Astrocyte of the spinal cord (primary cell): Measurements from ENCODE around the gene RAMP1.

Source experiments
- DNase-seq: peaks from one replicate; pipeline ENCODE4 v3.0.0; 2011; ENCODE audit warnings: low read depth, low spot score
- H3K4me3 ChIP-seq: 2 replicates; pipeline ENCODE4 v1.5.1; 2011; ENCODE audit warnings: low read depth, mild to moderate bottlenecking, low read length, moderate library complexity
- in situ Hi-C: cut with HindIII; loops from 2 replicates; pipeline ENCODE4 v1.10.0; 2017; ENCODE audit warnings: low sequenced_read_pairs
- TF ChIP-seq, protein P1 (sequence below): IDR thresholded peaks from 2 replicates; pipeline ENCODE4 v1.5.1; 2012; ENCODE audit warnings: low read depth, mild to moderate bottlenecking, low read length, inconsistent platforms

RAMP1 gene

DNA sequence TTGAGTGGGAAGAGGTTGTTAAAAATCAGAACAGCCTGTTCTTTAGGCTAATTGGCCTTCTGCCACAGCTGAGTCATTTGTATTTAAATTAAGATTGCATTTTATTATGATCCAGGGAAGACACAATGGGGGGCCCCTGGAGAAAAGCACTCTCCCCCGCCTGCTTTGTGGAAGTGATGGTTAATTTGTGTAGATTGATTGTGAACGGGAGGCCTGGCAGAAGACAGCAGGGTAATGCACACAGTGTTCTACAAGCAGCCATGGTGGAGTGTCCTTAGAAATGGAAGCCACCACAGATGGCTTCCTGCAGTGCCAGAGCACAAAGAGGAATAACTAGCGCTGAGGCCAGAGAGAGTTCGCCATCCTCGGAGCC lies 19.6 kb downstream of the RAMP1 start:
- no peak overlapping the region for H3K4me3 ChIP-seq
- in situ Hi-C loops = no loop called here
- TF ChIP-seq, protein P1, sequence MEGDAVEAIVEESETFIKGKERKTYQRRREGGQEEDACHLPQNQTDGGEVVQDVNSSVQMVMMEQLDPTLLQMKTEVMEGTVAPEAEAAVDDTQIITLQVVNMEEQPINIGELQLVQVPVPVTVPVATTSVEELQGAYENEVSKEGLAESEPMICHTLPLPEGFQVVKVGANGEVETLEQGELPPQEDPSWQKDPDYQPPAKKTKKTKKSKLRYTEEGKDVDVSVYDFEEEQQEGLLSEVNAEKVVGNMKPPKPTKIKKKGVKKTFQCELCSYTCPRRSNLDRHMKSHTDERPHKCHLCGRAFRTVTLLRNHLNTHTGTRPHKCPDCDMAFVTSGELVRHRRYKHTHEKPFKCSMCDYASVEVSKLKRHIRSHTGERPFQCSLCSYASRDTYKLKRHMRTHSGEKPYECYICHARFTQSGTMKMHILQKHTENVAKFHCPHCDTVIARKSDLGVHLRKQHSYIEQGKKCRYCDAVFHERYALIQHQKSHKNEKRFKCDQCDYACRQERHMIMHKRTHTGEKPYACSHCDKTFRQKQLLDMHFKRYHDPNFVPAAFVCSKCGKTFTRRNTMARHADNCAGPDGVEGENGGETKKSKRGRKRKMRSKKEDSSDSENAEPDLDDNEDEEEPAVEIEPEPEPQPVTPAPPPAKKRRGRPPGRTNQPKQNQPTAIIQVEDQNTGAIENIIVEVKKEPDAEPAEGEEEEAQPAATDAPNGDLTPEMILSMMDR = no peak
- peak; percentile 75 for DNase-seq

DNA sequence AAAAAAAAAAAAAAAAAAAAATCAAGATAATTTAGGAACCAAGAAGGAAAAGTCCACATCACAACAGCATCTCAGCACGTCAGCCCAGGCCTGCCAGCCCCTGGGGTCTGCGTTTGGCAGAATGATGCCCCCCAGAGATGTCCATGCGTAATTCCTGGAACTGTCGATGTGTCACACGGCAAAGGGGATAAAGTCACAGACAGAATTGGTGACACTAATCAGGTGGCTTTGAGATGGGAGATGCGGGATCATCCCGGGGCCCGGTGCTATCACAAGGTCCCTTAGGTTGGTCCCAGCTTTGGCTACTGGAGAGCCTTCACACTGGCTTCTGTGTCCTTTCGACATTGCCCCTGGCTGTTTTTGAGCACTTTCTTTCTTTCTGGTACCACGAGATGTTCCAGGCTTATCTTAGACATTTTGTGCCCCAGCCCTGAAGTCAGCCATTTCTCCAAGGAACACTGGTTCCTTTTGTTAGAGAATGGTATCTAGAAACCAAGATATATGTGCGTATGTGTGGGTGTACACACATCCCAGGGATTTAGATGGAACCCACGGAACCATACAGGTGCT lies 20.7 kb downstream of the RAMP1 start:
- TF ChIP-seq, protein P1 = no peak
- H3K4me3 ChIP-seq = no peak overlapping the region
- no peak for DNase-seq
- in situ Hi-C loops = no loop called here

DNA sequence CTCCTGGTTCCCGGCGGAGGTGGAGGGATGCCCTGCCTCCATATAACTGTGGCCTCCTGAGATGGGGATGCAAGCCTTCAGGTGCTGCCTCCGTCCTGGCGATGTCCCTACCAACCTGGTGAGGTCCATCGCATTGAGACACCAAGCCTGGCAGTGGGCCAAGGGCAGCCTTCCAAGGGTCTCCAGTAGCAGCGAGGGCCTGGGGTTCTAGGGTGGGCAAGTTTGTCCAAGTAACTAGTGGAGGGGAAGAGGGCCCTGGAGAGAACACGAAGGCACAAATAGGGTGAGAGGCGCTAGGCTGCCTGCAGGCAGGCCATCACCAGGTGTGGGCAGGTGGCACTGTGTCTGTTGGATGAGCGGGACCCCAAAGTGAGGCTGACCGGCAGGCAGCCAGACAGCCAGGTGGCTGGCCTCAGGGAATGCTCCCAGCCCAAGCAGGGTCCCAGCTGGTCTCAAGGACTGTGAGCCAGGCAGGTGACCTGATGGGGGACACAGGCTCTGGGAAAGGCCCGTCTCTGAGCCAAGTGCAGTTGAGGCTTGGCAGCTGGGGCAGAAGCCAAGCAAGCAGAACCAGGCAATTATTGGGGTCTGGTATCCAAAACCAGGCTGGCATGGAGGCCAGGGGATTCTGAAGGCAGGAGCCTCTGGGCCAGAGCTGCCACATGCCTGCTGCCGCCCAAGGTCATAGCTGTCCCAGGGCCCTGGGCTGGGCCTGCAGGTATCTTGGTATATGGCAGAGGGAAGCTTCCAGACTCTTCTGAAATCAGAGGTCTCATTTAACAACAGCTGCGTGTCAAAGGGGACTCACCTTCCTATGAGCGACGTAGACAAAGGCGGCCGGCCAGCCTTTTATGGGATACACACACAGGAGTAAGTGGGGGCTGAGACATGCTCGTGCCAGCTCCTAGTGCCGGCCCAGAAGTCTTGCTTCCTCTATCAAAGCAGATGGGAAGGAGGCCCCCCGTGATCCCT lies 23.4 kb downstream of the RAMP1 start:
- H3K4me3 ChIP-seq = no peak overlapping the region
- no peak for DNase-seq
- TF ChIP-seq, protein P1 = no peak
- in situ Hi-C loops = no loop called here

DNA sequence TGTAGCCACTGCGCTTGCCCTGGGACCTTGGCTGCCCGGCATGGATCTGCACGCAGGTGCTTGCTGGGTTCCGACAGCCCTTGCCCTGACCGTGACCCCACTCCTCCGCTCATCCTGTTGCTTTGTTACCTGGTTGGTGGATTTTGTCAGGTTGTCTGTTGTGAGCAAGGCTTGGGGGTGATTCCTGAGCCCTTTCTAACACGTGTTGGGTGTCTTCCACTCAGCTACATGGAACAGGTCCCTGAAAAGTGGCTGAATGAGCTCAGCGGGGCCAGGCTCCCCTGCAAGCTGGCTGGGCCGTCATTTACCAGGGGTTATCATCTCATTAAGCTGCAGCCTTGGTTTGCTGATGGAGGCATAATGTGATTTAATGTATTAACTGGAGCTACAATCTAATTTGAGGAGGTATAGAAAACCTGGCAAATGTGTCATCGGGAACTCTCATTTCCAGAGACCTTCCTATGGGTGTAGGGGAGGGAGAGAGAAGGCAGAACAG lies 24.6 kb downstream of the RAMP1 start:
- TF ChIP-seq, protein P1 = no peak
- in situ Hi-C loops = no loop called here
- DNase-seq = no peak
- H3K4me3 ChIP-seq = no peak overlapping the region

DNA sequence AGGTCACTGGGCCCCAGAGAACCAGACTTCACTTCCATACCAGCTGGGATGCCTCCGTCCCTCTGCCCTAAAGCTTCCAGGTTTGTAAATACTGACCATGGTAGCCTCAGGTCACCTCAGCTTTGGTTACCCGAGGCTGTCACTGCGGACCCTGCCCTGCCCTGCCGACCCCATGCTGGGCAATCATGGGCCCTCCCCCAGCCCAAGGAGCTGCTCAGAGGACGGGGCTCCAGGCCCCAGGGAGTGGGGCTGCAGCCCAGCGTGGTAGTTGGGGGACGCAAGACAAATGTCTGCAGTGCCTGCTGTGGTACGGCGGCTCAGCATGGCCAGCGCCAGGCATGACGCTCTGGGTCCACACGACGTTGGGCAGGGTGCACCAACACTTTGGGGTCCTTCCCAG lies 25.3 kb downstream of the RAMP1 start:
- in situ Hi-C loops = no loop called here
- H3K4me3 ChIP-seq = no peak overlapping the region
- no peak for DNase-seq
- TF ChIP-seq, protein P1 = no peak

DNA sequence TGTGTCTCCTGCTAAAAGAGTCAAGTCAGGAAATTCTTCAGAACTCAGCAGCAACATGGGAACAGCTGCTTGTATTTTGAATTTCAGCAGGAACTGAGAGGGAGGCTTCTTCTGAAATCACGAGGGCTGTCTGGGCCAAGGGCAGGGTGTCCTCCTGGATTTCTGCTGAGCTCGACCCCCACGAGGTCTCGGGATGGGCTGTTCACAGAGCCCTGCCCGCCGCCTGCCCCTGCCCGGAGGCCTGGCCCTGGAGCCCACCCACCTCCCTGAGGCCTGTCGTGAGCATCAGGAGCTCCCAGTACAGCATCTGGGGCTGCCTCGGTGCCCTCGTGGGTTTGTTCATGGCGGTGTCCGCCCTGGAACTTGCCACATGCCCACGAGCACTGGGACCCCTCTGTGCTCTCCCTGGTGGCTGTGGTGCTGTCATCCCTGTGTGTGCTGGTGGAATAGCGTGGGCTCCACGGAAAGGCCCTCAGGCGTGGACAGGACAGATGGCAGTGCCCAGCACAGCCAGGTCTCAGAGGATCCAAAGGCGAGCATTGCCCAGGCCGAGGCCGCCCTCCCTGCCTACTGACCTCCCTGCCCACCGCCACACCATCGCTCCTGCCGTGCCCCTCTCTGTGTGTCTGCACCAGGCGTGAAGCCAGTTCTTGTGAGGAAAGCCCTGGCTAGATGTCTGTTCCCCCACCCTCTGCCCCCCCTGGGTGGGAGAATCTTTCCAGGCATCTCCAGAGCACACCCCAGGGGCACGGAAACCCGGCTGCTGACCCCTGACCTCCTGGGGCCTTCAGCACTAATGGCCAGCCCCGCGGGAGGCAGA lies 25.9 kb downstream of the RAMP1 start:
- H3K4me3 ChIP-seq = no peak overlapping the region
- DNase-seq = no peak
- TF ChIP-seq, protein P1 = no peak
- in situ Hi-C loops = no loop called here
